ENCODE measurements around the gene CRYGC. TPM values are rescaled to one million over a fixed set of nuclear protein-coding genes. Genes with fewer than 3 reads are reported as not detected.

The CRYGC gene
- polyA plus RNA-seq, 4 donors, result not detected

GRCh38 chr2:208098267-208098666 lies 31.4 kb downstream of the CRYGC start:
- no peak for DNase-seq (ENCODE audit: low read depth in 4 of 4, low spot score in 2 of 4)

GRCh38 chr2:208097801-208098200 lies 31.8 kb downstream of the CRYGC start:
- DNase-seq (ENCODE audit: low read depth in 4 of 4, low spot score in 2 of 4), result no peak

GRCh38 chr2:208097313-208097712 lies 32.3 kb downstream of the CRYGC start:
- no peak for DNase-seq (ENCODE audit: low read depth in 4 of 4, low spot score in 2 of 4)

- no peak for DNase-seq (ENCODE audit: low read depth in 4 of 4, low spot score in 2 of 4)
Observed at GRCh38 chr2:208096080-208096479, 33.5 kb downstream of the CRYGC start.

- no peak for DNase-seq (ENCODE audit: low read depth in 4 of 4, low spot score in 2 of 4)
Observed at GRCh38 chr2:208093128-208093527, 36.5 kb downstream of the CRYGC start.

GRCh38 chr2:208092093-208092832 lies 37.4 kb downstream of the CRYGC start:
- DNase-seq (ENCODE audit: low read depth in 4 of 4, low spot score in 2 of 4), result no peak

- DNase-seq (ENCODE audit: low read depth in 4 of 4, low spot score in 2 of 4), result no peak
Observed at GRCh38 chr2:208090420-208090819, 39.2 kb downstream of the CRYGC start.

GRCh38 chr2:208086029-208086428 lies 43.6 kb downstream of the CRYGC start:
- DNase-seq (ENCODE audit: low read depth in 4 of 4, low spot score in 2 of 4), result no peak

- no peak for DNase-seq (ENCODE audit: low read depth in 4 of 4, low spot score in 2 of 4)
Observed at GRCh38 chr2:208083807-208084206, 45.8 kb downstream of the CRYGC start.

Other genes starting within 250 kb of the CRYGC start
- 10 to 100 TPM; 12.2 to 15.3 (median 13.4) TPM for gene PLEKHM3, start 104.3 kb downstream of the CRYGC start, polyA plus RNA-seq (ENCODE audit: insufficient read length in 4 of 4)
- not detected for gene CRYGD, start 5.3 kb downstream of the CRYGC start, polyA plus RNA-seq (ENCODE audit: insufficient read length in 4 of 4)
- not detected for gene CRYGB, start 16.3 kb upstream of the CRYGC start, polyA plus RNA-seq (ENCODE audit: insufficient read length in 4 of 4)
- gene CRYGA, start 33.8 kb upstream of the CRYGC start, polyA plus RNA-seq (ENCODE audit: insufficient read length in 4 of 4), result not detected
- under 1 TPM in 3 of 4 donors, not detected in 1; 0.27 to 0.33 (median 0.33) TPM for gene C2orf80, start 60.2 kb upstream of the CRYGC start, polyA plus RNA-seq (ENCODE audit: insufficient read length in 4 of 4)
- gene IDH1, start 125.2 kb upstream of the CRYGC start, polyA plus RNA-seq (ENCODE audit: insufficient read length in 4 of 4), result 100 to 1,000 TPM in 1 of 4 donors, 10 to 100 TPM in 3; 77.2 to 110 (median 97.6) TPM
- 10 to 100 TPM; 20.7 to 31.8 (median 25.1) TPM for gene PIKFYVE, start 136.4 kb upstream of the CRYGC start, polyA plus RNA-seq (ENCODE audit: insufficient read length in 4 of 4)

All from left renal cortex interstitium (tissue), 4 donors.